ENCODE results near the gene UCK2. TPM values are rescaled to one million over a fixed set of nuclear protein-coding genes. Genes with fewer than 3 reads are reported as not detected.
A peak's percentile ranks its signal among the peaks of the same experiment; 100 is the strongest.

UCK2 gene
- total and polyA plus RNA-seq, 9 of the 15 experiments (the other 6 are each of a cell fraction or from before 2014, with no cell fraction given), result 71.6 to 145 (median 95.8) TPM

- TF ChIP-seq, protein P1, sequence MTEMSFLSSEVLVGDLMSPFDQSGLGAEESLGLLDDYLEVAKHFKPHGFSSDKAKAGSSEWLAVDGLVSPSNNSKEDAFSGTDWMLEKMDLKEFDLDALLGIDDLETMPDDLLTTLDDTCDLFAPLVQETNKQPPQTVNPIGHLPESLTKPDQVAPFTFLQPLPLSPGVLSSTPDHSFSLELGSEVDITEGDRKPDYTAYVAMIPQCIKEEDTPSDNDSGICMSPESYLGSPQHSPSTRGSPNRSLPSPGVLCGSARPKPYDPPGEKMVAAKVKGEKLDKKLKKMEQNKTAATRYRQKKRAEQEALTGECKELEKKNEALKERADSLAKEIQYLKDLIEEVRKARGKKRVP (CRISPR knock-in tag; IDR thresholded peaks at IDR 0.05), result no peak; the same call in 1 of the 2 replicates
- TF ChIP-seq, protein P2, sequence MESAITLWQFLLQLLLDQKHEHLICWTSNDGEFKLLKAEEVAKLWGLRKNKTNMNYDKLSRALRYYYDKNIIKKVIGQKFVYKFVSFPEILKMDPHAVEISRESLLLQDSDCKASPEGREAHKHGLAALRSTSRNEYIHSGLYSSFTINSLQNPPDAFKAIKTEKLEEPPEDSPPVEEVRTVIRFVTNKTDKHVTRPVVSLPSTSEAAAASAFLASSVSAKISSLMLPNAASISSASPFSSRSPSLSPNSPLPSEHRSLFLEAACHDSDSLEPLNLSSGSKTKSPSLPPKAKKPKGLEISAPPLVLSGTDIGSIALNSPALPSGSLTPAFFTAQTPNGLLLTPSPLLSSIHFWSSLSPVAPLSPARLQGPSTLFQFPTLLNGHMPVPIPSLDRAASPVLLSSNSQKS (CRISPR knock-in tag; IDR thresholded peaks at IDR 0.05), result no peak
- no peak for TF ChIP-seq EHMT2 (IDR thresholded peaks at IDR 0.05)
- TF ChIP-seq ZNF133 (CRISPR knock-in tag; IDR thresholded peaks at IDR 0.05), result no peak
- TF ChIP-seq CAMTA2 (CRISPR knock-in tag; conservative IDR thresholded peaks at IDR 0.05), result no peak
- no peak for TF ChIP-seq PURB (CRISPR knock-in tag; IDR thresholded peaks at IDR 0.05; ENCODE audit: low read depth)
- TF ChIP-seq ZNF143 (CRISPR knock-in tag; IDR thresholded peaks at IDR 0.05), result no peak
- no peak for TF ChIP-seq GATAD2A (IDR thresholded peaks at IDR 0.05)
- no peak for TF ChIP-seq PCBP2 (IDR thresholded peaks at IDR 0.05; ENCODE audit: low read depth, low read length, poor library complexity, severe bottlenecking)
- no peak for TF ChIP-seq PRPF4 (IDR thresholded peaks at IDR 0.05; ENCODE audit: insufficient read depth, low read depth, low read length, poor library complexity, severe bottlenecking)
- TF ChIP-seq CREM (IDR thresholded peaks at IDR 0.05; ENCODE audit: low read depth), result no peak
- TF ChIP-seq, protein P3, sequence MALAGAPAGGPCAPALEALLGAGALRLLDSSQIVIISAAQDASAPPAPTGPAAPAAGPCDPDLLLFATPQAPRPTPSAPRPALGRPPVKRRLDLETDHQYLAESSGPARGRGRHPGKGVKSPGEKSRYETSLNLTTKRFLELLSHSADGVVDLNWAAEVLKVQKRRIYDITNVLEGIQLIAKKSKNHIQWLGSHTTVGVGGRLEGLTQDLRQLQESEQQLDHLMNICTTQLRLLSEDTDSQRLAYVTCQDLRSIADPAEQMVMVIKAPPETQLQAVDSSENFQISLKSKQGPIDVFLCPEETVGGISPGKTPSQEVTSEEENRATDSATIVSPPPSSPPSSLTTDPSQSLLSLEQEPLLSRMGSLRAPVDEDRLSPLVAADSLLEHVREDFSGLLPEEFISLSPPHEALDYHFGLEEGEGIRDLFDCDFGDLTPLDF (CRISPR knock-in tag; IDR thresholded peaks at IDR 0.05), result no peak
- TF ChIP-seq ZNF699 (CRISPR knock-in tag; IDR thresholded peaks at IDR 0.05; ENCODE audit: insufficient replicate concordance), result no peak
- peak; percentile 45; the same call in 1 of the 2 replicates for TF ChIP-seq EP400 (IDR thresholded peaks at IDR 0.05)
- TF ChIP-seq SUPT5H (IDR thresholded peaks at IDR 0.05), result peak; percentile 51
- no peak for TF ChIP-seq NCOR1 (IDR thresholded peaks at IDR 0.05)
- TF ChIP-seq SAFB (IDR thresholded peaks at IDR 0.05; ENCODE audit: borderline replicate concordance, low read depth, low read length), result peak; percentile 28; the same call in 1 of the 2 replicates
- TF ChIP-seq NFE2 (IDR thresholded peaks at IDR 0.05; ENCODE audit: low read depth), result no peak
- no peak for TF ChIP-seq MIER1 (IDR thresholded peaks at IDR 0.05; ENCODE audit: low read depth)
- TF ChIP-seq MXI1 (IDR thresholded peaks at IDR 0.05; ENCODE audit: low read depth, low read length), result no peak
- TF ChIP-seq BDP1 (IDR thresholded peaks at IDR 0.05; ENCODE audit: insufficient read depth, insufficient read length), result no peak
- TF ChIP-seq KLF16 (IDR thresholded peaks at IDR 0.05), result no peak
- TF ChIP-seq MCM5 (IDR thresholded peaks at IDR 0.05; ENCODE audit: low read depth), result no peak
- TF ChIP-seq ID3 (CRISPR knock-in tag; IDR thresholded peaks at IDR 0.05), result no peak
- TF ChIP-seq ID3 (tag; IDR thresholded peaks at IDR 0.05), result no peak
- 0 out of 2 replicates have a peak, but pooled peaks have one; percentile 24 for TF ChIP-seq ZNF12 (CRISPR knock-in tag; IDR thresholded peaks at IDR 0.05)
- TF ChIP-seq ZNF395 (CRISPR knock-in tag; IDR thresholded peaks at IDR 0.05), result peak; percentile 92
- TF ChIP-seq ZNF232 (CRISPR knock-in tag; IDR thresholded peaks at IDR 0.05), result 0 out of 2 replicates have a peak, but pooled peaks have one; percentile 59
Measured at GRCh38 chr1:165828103-165828668, 772 bp downstream of the UCK2 start (continued).

Data from K562 (cell line).